Colon (tissue), 2 donors: ENCODE results near the gene PPID.
"Not testable (repeated sequence)": the region's sequence is repeated elsewhere in the genome, so short reads cannot be mapped to it uniquely, and the experiment has no call there.

Source experiments
- FAIRE-seq: peaks from 2 replicates; lab custom pipeline; 2012; peaks lifted over from hg19 to GRCh38; lab: Jason Lieb, UNC
- donor health status: control.
- donor health status: control.

PPID gene

GRCh38 chr4:158729716-158730559, 6.7 kb upstream of the PPID start:
- FAIRE-seq: no peak

DNA sequence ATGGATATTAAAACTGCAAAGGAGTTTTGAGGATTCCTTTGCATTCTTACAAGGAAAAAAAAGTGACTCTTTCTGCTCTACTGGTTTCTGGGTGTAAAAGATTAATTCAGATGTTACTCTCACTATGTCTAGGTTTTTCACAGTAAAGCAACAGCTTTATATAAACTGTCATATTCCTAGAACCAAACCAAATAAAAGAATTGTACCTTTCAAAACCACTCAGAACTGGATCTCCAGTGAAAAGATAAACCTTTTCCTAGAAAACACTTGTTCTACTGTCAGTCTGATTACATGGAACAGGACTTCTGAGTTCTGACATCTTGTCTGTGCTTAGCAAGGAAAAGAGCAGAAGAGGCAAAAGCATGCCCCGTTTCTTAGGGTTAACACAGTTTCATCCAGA, 5.0 kb upstream of the PPID start:
- FAIRE-seq: no peak

- no peak for FAIRE-seq
These were observed 3.4 kb upstream of the PPID start for GRCh38 chr4:158726633-158727032.

DNA sequence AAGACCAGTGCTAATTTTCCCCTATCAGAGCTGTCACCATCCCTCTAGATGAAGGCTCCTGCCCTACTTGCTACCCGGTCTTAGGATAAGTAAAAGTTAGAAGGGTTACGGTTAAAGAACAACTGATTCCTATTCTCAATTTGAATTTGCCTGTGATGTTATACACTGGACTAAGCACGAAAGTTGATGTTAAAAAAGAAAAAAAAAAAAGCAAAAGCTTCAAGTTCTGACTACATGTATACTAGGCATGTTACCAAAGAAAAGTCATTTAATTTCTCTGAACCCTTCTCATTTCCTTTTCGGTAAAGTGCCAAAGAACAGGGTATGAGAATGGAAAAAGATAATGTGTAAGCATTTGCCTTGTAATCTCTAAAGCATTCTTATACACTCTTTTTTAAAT, 1.4 kb upstream of the PPID start:
- FAIRE-seq: no peak

- FAIRE-seq: no peak
These were observed 792 bp downstream of the PPID start for GRCh38 chr4:158722291-158722916.

DNA sequence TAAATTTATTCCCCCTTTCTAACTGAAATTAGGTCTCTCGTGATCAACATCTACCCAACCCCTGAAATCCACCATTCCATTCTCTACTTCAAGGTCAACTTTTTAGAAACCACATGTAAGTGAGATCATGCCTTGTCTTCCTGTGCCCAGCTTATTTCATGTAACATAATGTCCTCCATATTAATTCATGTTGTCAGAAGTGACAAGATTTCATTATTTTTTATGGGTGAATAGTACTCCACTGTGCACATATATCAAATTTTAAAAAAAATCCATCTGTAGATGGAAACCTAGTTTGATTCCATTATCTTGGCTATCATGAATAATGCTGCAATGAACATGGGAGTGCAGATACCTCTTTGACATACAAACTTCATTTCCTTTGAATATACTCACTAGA, 1.5 kb downstream of the PPID start:
- no peak for FAIRE-seq

GRCh38 chr4:158715802-158716201, 7.4 kb downstream of the PPID start:
- FAIRE-seq: no peak

DNA sequence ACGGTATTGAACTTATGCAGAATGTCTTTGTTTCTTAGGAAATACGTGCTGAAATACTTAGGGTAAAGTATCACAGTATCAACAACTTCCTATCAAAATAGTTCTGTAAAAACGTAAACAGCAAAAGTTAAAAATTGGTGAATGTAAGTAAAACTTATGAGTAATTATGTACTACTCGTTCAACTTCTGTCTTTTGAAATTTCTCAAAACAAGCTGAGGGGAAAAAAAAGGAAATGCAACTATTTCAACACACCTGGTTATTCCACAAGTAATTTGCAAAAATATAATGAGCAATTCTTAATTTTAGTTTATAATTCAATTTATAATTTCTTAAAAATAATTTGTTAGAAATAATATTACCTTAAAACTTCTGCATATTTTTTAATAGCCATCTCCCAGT, 8.3 kb downstream of the PPID start:
- FAIRE-seq: no peak

DNA sequence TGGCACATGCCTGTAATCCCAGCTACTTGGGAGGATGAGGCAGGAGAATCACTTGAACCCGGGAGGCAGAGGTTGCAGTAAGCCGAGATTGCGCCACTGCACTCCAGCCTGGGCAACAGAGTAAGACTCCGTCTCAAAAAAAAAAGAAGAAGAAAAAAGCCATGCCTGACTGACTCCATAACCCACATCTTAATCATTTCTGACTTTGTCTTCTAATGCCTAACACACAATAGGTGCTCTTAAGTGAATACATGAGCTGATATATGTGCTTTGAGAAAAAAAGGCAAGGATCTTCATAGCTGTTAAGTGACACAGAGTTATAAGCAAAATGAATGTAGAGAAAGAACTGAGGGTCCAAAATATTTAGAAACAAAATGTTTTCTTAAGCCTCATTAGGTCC, 10.6 kb downstream of the PPID start:
- FAIRE-seq: not testable (repeated sequence)

- FAIRE-seq: no peak
These were observed 12.4 kb downstream of the PPID start for GRCh38 chr4:158710814-158711213.

- FAIRE-seq: no peak
These were observed 18.9 kb downstream of the PPID start for GRCh38 chr4:158704274-158704673.

DNA sequence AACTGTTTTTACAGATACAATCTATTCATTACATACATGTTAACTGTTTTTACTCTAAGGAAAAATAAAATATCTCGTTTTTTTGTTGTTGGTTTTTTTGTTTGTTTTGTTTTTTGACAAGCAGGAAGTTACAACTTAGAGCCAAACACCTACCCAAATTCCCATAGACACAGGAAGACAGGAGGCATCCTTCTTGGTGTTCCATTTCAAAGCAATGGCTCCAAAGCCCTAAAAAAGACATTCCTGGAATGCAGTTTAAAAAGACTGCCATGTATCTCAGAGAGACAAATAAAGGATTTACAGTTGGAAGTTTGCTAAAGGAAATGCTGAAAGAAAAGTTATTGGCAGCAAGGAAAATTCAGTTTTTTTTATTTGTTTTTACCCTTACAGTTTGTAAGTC, 34.4 kb downstream of the PPID start:
- FAIRE-seq: no peak

- FAIRE-seq: no peak
These were observed 41.1 kb downstream of the PPID start for GRCh38 chr4:158682066-158682465.

GRCh38 chr4:158681629-158682028, 41.6 kb downstream of the PPID start:
- no peak for FAIRE-seq

DNA sequence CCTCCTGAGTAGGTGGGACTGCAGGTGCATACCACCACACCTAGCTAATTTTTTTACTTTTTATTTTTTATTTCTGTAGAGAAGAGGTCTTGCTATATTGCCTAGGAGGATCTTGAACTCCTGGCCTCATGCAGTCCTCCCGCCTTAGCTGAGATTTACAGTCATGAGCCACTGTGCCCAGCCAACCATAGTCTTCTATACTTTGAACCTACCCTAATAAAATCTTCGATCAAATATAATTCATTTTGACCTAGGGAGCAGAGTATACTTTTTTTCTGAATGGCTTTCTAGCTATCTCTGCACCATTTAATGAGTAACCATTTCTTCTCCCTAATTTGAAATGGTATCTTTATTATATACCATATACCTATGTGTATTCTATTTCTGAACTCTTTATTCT, 44.4 kb downstream of the PPID start:
- FAIRE-seq: no peak

DNA sequence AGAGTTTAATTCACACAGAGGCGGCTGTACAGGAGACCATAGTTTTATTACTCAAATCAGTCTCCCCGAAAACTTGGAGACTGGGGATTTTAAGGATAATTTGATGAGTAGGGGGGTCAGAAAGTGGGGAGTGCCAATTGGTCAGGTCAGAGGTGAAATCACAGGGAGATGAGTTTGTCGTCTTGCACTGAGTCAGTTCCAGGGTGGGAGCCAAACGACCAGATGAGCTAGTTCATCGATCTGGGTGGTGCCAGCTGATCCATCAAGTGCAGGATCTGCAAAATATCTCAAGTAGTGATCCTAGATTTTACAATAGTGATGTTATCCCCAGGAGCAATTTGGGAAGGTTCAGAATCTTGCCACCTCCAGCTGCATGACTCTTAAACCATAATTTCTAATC, 47.1 kb downstream of the PPID start:
- FAIRE-seq: no peak

GRCh38 chr4:158673633-158674032, 49.6 kb downstream of the PPID start:
- no peak for FAIRE-seq

GRCh38 chr4:158671915-158672806, 51.0 kb downstream of the PPID start, which contains the start of gene ETFDH:
ETFDH (plus strand) TSS chr4:158672296; CDS start chr4:158672457, 161 bp downstream.
- FAIRE-seq: peak; percentile 77

- no peak for FAIRE-seq
These were observed 51.6 kb downstream of the PPID start, which contains the start of gene C4orf46 for GRCh38 chr4:158671665-158671914. C4orf46 (minus strand) TSS chr4:158671887; CDS start chr4:158671801, 86 bp downstream.

- FAIRE-seq: no peak
These were observed 52.1 kb downstream of the PPID start for GRCh38 chr4:158670975-158671664.

DNA sequence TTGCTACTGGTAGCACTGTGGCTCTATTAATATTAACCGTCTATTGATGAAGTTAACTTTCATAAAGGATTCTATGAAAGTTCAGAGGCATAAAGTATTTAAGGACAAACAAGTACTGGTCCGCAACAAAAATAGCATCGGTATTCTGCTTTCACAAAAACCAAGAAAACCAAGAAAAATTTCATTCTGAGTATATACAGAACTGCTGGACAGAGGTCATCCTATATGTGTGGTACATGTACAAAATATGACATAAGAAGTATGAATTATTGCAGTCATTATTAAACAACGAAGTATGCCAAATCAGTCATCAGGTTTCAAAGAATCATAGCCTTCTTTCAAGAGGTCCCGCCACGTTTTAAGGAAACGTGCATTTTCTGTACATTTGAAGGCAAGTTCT, 53.9 kb downstream of the PPID start:
- FAIRE-seq: no peak

- no peak for FAIRE-seq
These were observed 55.5 kb downstream of the PPID start for GRCh38 chr4:158667651-158668198.
